ENCODE results near the gene MSL1. TPM values are rescaled to one million over a fixed set of nuclear protein-coding genes. Genes with fewer than 3 reads are reported as not detected.

Gene MSL1, protein sequence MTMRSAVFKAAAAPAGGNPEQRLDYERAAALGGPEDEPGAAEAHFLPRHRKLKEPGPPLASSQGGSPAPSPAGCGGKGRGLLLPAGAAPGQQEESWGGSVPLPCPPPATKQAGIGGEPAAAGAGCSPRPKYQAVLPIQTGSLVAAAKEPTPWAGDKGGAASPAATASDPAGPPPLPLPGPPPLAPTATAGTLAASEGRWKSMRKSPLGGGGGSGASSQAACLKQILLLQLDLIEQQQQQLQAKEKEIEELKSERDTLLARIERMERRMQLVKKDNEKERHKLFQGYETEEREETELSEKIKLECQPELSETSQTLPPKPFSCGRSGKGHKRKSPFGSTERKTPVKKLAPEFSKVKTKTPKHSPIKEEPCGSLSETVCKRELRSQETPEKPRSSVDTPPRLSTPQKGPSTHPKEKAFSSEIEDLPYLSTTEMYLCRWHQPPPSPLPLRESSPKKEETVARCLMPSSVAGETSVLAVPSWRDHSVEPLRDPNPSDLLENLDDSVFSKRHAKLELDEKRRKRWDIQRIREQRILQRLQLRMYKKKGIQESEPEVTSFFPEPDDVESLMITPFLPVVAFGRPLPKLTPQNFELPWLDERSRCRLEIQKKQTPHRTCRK
- total RNA-seq: 10 to 100 TPM; 66.7 to 68.8 TPM
- long read RNA-seq, donor 1, full-length matches to known transcripts: 11 of 19 reads
- long read RNA-seq, donor 1, partial matches to known transcripts: 3 of 19 reads
- long read RNA-seq, donor 1, other reads (novel, unspliced or antisense): 5 of 19 reads
- long read RNA-seq, donor 2, full-length matches to known transcripts: 9 of 15 reads
- long read RNA-seq, donor 2, partial matches to known transcripts: 1 of 15 reads
- long read RNA-seq, donor 2, other reads (novel, unspliced or antisense): 5 of 15 reads

- DNase-seq (ENCODE audit: low spot score): peak; percentile 97
- intact Hi-C loops (cut with DNase I): loop anchor here in 1 of 2 donors (5.0 kb wide), 1 partner anchor 46 kb away; no protein-coding TSS in a partner anchor
Observed at GRCh38 chr17:40121181-40122135, at the start of gene MSL1. Gene MSL1 (plus strand): TSS chr17:40121971. CDS start chr17:40122613, 642 bp downstream.

GRCh38 chr17:40072040-40072734, 49.6 kb upstream of the MSL1 start:
- intact Hi-C loops (cut with DNase I): no loop called here
- DNase-seq (ENCODE audit: low spot score): no peak

DNA sequence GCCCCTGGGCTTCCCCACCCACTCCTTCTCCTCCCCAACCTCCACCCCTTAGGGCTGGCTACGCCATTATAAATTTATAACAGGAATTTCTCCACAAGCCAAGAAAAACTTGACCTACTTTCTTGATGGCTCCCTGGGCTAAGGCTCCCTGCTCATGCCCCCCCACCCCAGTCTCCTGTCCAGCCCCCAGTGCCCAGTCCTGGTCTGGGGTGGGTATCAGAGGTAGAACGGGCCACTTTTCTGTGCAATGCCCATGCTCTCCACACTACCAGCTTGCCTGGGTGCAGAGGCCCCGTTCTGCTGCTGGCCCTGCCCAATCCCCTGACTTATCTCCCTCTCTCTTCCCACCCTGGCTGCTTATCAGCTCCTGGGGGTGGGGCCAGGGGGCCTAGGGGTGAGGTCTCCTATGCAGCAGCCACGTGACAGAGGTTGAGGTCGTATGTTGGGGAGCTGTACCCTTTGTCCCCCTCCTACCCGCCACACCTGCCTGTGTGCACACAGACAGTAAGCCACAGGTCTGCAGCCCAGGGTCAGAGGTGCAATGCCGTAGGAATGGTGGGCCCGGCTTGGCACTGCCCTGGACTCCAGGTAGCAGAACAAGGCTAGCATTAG, 48.9 kb upstream of the MSL1 start:
- intact Hi-C loops (cut with DNase I): no loop called here
- DNase-seq (ENCODE audit: low spot score): no peak

DNA sequence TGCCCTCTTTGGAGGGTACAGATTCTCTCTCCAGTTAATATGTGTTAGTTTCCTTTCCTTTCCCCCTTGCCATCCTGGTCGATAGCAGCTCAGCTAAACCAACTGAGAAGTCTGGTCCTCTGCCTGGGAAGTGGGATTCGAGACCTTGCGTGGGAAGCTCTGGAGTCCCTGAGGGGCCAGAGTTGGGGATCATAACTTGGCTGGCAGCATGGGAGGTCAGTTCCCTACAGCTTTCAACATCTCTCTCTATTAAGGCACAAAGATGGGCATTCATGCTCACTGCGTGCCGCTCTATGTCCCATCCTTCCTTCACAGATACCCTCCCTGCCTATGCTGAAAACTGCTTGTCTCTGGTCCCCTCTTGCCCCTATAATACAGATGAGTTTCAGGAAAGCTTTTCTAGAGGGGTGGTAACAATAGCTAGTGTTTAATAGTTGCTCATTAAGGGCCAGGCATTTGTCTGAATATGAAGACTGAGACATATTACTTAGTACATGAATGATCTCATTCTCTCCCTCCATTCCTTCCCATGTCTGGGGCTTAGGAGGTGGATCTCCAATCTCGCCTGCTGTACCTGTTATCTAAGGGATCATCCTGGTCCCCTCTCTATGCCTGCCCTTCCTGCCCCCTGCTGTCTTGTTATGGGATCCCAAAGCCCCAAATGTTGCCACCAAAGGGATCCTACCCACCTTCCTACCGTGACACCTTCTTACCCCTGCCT, 48.2 kb upstream of the MSL1 start:
- DNase-seq (ENCODE audit: low spot score): no peak
- intact Hi-C loops (cut with DNase I): no loop called here

GRCh38 chr17:40074175-40074512, 47.6 kb upstream of the MSL1 start:
- intact Hi-C loops (cut with DNase I): no loop called here
- no peak for DNase-seq (ENCODE audit: low spot score)

GRCh38 chr17:40074871-40075200, 46.9 kb upstream of the MSL1 start:
- DNase-seq (ENCODE audit: low spot score): no peak
- intact Hi-C loops (cut with DNase I): no loop called here

DNA sequence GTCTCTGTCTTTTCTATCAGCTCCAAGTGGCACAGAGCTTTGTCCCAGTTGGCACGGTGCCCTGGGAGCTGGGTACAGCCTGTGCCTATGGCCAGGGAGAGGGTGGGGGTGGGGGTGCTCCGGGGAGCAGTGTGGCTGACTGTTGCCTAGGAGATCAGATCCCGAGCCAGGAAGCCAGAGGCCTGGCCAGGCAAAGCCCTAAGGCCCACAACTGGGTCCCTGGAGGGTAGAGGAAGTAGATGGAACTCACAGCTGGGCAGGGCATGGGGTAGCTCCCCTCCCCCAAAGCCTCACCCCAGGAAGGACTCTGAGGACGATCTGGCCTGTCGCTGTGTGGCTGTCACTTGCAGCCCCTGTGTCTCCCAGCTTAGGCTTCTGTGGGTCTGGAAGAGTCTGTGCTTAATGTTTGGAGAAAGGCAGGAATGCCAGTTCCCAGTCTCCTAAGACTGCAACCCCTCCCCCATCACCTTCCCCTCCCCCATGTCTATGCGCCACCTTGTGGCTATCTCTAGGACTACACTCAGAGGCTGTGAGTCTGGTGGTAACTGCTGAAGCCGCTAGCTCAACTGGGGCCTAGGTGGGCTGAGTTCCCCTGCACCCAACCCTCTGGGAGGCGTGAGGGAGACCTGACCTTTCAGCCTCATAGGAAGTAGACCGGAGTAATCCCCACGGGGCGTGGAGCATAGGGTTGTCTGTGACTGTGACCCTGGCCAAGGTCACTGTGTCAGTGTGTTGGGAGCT, 46.4 kb upstream of the MSL1 start:
- no peak for DNase-seq (ENCODE audit: low spot score)
- intact Hi-C loops (cut with DNase I): no loop called here

DNA sequence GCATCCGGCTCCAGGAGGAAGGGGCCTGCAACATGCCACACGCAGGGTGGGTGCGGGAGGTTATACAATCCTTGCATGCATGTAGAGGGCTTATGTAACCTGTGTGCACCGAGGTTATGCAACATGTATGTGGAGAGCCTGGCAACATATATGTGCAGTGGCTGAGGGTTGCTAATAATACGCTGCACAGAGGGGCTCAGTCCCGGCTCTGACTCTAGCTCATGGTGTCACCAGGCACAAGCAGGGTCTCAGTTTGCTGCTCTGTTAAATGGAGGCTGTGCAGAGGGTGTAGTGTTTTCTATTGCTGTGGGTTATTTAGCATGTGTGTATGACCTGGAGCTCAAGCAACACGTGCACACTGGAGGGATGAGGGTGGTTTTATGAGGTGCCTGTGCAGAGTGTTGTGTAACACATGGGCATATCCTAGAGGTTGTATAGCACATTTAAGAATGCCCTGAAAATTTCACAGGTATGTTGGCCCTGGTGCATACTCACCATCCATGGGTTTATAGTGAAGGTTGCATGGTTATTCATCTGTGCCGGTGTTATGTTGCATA, 45.8 kb upstream of the MSL1 start:
- DNase-seq (ENCODE audit: low spot score): no peak
- intact Hi-C loops (cut with DNase I): no loop called here

DNA sequence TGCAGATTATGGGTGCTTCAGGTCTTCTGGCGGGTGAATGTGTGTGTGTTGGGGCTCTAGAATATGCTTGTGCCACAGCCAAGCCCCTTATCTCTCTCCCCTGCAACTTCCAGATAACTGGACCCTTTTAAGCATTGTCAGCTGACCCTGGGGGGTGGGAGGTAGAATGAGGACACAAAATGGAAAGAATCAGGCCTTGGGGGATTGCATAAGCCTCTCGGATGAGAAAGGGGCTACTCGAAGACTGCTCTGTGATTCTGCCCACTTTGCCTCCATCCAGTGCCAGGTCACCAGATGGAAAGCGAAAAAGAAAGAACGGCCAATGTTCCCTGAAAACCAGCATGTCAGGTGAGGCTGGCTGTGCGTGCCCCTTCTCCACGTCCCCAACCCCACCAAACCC, 45.2 kb upstream of the MSL1 start:
- DNase-seq (ENCODE audit: low spot score): no peak
- intact Hi-C loops (cut with DNase I): no loop called here

DNA sequence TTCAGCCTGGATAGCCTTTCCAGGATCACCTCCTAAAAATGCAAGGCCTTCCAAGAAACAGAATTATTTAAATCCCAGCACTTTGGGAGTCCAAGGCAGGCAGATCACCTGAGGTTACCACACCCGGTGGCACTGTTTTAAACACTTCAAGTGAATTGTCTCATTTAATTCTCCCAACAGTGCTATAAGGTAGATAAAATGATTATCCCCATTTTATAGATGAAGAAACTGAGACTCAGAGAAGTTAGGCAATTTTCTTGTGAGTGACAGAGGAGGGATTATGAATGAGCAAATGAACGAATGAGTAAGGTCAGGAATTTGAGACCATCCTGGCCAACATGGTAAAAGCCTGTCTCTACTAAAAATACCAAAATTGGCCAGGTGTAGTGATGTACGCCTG, 42.2 kb upstream of the MSL1 start:
- no peak for DNase-seq (ENCODE audit: low spot score)
- intact Hi-C loops (cut with DNase I): no loop called here

DNA sequence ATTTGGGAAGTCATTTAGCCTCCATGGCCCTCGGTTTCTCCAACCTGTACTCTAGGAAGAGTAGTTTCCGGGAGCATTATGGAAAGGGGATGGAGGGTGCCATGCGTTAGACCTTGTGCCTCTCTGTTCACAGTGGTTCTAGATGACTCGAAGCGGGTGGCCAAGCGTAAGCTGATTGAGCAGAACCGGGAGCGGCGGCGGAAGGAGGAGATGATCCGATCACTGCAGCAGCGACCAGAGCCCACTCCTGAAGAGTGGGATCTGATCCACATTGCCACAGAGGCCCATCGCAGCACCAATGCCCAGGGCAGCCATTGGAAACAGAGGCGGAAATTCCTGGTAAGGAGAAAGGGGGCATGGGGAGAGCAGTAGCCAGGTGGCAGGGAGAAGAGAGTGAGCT, 37.3 kb upstream of the MSL1 start:
- intact Hi-C loops (cut with DNase I): no loop called here
- no peak for DNase-seq (ENCODE audit: low spot score)

DNA sequence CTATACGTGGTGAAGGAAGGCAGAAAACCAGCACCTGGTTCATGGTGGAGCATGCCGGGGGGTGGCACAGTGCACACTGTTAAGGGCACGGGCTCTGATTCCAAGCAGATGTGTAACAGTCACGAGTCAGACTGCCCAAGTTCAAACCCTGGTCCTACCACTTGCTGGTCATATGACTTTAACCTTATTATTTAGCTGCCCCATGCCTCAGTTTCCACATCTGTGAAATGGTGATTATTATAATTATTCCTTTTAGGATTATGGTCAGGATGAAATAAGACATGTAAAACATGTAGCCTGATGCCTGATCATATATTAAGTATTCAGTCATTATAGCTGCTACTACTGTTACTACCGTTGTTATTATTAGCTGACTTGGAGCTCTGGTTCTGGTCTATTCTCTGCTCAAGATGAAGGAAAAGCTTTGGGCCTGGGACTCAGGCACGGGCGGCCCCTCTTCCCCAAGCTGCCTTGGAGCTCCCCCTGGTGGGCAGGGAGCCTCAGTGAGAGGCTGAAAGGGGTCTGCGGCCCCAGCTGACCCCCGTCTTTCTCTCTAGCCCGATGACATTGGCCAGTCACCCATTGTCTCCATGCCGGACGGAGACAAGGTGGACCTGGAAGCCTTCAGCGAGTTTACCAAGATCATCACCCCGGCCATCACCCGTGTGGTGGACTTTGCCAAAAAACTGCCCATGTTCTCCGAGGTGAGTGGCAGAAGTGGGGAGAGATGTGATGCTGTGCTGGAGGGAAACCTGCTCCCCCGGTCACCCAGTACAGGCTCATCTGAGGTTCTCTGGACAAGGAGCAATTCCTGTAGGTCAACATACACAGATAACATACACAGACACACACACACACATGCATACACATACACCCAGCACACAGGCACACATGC, 35.4 kb upstream of the MSL1 start:
- intact Hi-C loops (cut with DNase I): no loop called here
- no peak for DNase-seq (ENCODE audit: low spot score)

GRCh38 chr17:40087049-40087794, 34.5 kb upstream of the MSL1 start:
- no peak for DNase-seq (ENCODE audit: low spot score)
- intact Hi-C loops (cut with DNase I): no loop called here

GRCh38 chr17:40087903-40088718, 33.7 kb upstream of the MSL1 start:
- intact Hi-C loops (cut with DNase I): no loop called here
- DNase-seq (ENCODE audit: low spot score): no peak

All from posterior vena cava (tissue), 2 donors.